ENCODE measurements around the gene HECTD4.

The HECTD4 gene

DNA sequence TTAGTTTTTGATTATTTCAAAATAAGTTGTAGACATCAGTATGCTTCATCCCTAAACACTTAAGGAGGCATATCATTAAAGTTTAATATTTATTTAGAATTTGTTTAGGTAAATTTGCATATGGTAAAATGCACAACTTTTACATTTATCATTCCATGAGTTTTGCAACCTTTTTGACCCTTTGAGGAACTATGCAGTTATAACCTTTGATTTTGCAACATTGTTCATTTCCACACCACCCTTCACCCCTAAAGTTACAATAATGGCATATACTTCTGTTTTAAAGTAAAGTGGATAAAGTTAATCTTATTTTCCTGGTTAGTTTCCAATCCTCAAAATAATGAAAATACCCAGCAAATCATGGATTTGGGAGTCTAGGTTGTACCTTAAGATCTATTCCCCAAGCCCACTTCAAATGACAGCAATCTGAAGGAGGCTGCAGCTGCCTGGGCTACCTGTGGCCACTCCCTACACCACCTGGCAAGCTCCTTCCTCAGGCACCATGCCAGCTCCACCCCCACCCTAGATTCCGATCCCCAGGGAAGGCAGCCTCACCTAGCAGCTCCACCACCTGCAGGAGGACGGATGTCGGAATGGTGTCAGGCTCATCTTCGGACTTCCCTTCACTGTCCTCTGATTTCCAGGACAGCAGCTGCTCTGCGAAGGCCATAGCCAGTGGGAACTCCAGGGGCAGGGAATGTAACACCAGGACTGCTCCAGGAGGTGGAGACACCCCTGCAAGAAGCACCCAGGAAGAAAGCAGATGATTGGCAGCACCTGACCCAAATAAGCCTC, 191.8 kb downstream of the HECTD4 start:
- Histone ChIP-seq H4K20me1 (ENCODE audit: insufficient read depth) (no peaks in the 10 kb centered on the region), H3K79me2 (ENCODE audit: insufficient read depth, low read depth) (no peaks in the 10 kb centered on the region), H3K36me3 (ENCODE audit: insufficient read depth) (no peaks in the 10 kb centered on the region), H3K9ac (no peak overlapping the region), H3K27me3 (ENCODE audit: insufficient read depth, low read depth) (no peaks in the 10 kb centered on the region), H3K4me3 (IDR thresholded peaks at IDR 0.05; ENCODE audit: insufficient read depth, low read depth, low read length) (no peak overlapping the region), H3K4me2 (no peak overlapping the region), H2AFZ (ENCODE audit: low read depth) (no peak overlapping the region), H3K4me1 (ENCODE audit: low read depth, poor library complexity, severe bottlenecking) (no peaks in the 10 kb centered on the region), H3K27ac (no peak overlapping the region)
- TF ChIP-seq, protein P1, sequence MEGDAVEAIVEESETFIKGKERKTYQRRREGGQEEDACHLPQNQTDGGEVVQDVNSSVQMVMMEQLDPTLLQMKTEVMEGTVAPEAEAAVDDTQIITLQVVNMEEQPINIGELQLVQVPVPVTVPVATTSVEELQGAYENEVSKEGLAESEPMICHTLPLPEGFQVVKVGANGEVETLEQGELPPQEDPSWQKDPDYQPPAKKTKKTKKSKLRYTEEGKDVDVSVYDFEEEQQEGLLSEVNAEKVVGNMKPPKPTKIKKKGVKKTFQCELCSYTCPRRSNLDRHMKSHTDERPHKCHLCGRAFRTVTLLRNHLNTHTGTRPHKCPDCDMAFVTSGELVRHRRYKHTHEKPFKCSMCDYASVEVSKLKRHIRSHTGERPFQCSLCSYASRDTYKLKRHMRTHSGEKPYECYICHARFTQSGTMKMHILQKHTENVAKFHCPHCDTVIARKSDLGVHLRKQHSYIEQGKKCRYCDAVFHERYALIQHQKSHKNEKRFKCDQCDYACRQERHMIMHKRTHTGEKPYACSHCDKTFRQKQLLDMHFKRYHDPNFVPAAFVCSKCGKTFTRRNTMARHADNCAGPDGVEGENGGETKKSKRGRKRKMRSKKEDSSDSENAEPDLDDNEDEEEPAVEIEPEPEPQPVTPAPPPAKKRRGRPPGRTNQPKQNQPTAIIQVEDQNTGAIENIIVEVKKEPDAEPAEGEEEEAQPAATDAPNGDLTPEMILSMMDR (conservative IDR thresholded peaks at IDR 0.05; ENCODE audit: low read depth, low read length): no peak

DNA sequence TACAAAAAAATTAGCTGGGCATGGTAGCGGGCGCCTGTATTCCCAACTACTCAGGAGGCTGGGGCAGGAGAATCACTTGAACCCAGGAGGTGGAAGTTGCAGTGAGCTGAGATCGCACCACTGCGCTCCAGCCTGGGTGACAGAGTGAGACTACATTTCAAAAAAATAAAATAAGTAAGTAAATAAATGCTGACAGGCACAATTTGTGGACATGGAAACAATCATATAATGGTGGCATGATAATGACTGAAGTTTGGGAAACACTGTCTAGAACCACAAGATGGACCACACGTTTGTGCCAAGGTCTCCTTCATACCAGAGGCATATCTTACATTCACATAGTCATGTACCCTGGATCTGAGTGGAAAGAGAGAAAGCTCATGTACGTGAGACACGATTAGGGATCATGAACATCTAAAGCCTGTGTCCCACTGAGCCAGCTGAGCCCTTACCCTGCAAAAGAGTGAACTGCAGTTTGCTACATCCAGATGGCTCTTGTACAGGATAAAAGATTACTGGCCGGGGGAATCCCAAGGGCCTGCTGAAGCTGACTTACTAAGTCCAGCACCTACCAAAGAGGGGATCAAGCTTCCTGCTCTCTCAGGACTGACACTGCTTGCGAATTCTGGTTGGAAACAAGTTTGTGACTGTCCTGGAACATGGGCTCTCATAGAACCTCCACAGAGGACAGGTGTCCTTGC, 194.0 kb downstream of the HECTD4 start:
- H3K79me2 ChIP-seq (ENCODE audit: insufficient read depth, low read depth): no peaks in the 10 kb centered on the region
- H3K27me3 ChIP-seq (ENCODE audit: insufficient read depth, low read depth): no peaks in the 10 kb centered on the region
- H3K4me1 ChIP-seq (ENCODE audit: low read depth, poor library complexity, severe bottlenecking): no peaks in the 10 kb centered on the region
- no peaks in the 10 kb centered on the region for H4K20me1 ChIP-seq (ENCODE audit: insufficient read depth)
- no peak overlapping the region for H3K9ac ChIP-seq
- no peak overlapping the region for H2AFZ ChIP-seq (ENCODE audit: low read depth)
- no peak overlapping the region for H3K4me2 ChIP-seq
- H3K4me3 ChIP-seq (IDR thresholded peaks at IDR 0.05; ENCODE audit: insufficient read depth, low read depth, low read length): no peak overlapping the region
- no peak overlapping the region for H3K27ac ChIP-seq
- no peaks in the 10 kb centered on the region for H3K36me3 ChIP-seq (ENCODE audit: insufficient read depth)
- TF ChIP-seq, protein P1 (conservative IDR thresholded peaks at IDR 0.05; ENCODE audit: low read depth, low read length): no peak

DNA sequence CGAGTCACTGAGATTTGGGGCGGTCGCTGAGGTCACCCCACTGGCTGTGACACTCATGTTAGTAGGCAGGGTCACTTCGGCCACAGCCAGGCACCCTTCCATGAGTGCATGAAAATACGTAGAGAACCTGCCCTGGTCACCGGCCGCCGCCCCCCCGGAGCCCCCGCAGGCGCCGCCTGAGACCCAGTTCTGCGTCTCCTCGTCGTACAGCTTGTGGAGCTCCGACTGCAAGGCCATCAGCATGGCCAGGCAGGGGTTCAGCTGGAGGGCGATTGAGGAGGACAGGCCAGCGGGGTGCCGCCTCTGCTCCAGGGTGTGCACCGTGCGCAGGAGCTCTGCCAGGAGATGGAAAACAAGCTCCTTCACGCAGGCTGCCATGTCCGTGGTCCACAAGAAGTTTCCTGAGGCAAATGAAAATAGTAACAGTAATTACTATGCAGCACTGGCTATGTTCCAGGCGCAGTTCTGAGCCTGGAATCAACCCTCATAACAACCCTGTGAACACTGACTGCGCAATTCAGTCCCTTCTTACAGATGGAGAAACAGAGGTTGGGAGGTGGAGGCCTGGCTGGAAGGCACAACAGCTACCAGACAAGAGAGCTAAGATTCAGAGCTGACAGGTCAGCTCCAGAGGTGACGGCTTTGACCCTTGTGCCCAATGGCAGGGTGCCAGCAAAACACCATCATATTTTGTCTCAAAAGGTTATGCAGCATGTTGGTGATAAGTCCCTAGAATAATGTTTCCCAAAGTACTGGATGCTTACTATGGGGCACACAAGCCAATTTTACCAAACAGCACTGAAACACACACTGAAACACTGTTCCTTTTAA, 196.9 kb downstream of the HECTD4 start:
- no peak overlapping the region for H3K27ac ChIP-seq
- H3K9ac ChIP-seq: no peak overlapping the region
- no peaks in the 10 kb centered on the region for H4K20me1 ChIP-seq (ENCODE audit: insufficient read depth)
- TF ChIP-seq, protein P1 (conservative IDR thresholded peaks at IDR 0.05; ENCODE audit: low read depth, low read length): no peak
- no peak overlapping the region for H3K4me3 ChIP-seq (IDR thresholded peaks at IDR 0.05; ENCODE audit: insufficient read depth, low read depth, low read length)
- H3K4me1 ChIP-seq (ENCODE audit: low read depth, poor library complexity, severe bottlenecking): no peaks in the 10 kb centered on the region
- no peaks in the 10 kb centered on the region for H3K36me3 ChIP-seq (ENCODE audit: insufficient read depth)
- no peaks in the 10 kb centered on the region for H3K27me3 ChIP-seq (ENCODE audit: insufficient read depth, low read depth)
- H3K79me2 ChIP-seq (ENCODE audit: insufficient read depth, low read depth): no peaks in the 10 kb centered on the region
- no peak overlapping the region for H2AFZ ChIP-seq (ENCODE audit: low read depth)
- H3K4me2 ChIP-seq: no peak overlapping the region

- H3K36me3 ChIP-seq (ENCODE audit: insufficient read depth): no peaks in the 10 kb centered on the region
These were observed 198.0 kb downstream of the HECTD4 start for GRCh38 chr12:112184056-112184887.

More at GRCh38 chr12:112184056-112184887, 198.0 kb downstream of the HECTD4 start:
- H3K4me1 ChIP-seq (ENCODE audit: low read depth, poor library complexity, severe bottlenecking): no peaks in the 10 kb centered on the region
- TF ChIP-seq, protein P1 (conservative IDR thresholded peaks at IDR 0.05; ENCODE audit: low read depth, low read length): no peak
- no peak overlapping the region for H2AFZ ChIP-seq (ENCODE audit: low read depth)
- no peaks in the 10 kb centered on the region for H4K20me1 ChIP-seq (ENCODE audit: insufficient read depth)
- no peaks in the 10 kb centered on the region for H3K79me2 ChIP-seq (ENCODE audit: insufficient read depth, low read depth)
- H3K27ac ChIP-seq: no peak overlapping the region
- H3K27me3 ChIP-seq (ENCODE audit: insufficient read depth, low read depth): no peaks in the 10 kb centered on the region
- H3K9ac ChIP-seq: no peak overlapping the region
- H3K4me2 ChIP-seq: no peak overlapping the region
- no peak overlapping the region for H3K4me3 ChIP-seq (IDR thresholded peaks at IDR 0.05; ENCODE audit: insufficient read depth, low read depth, low read length)

All from KMS-11 (cell line).